Lung (tissue), 12 donors: ENCODE results near the gene TMEM63C. TPM values are rescaled to one million over a fixed set of nuclear protein-coding genes. Genes with fewer than 3 reads are reported as not detected.

Source experiments
- ATAC-seq: fragments of 200-7000 bp; cut with Tn5 transposase; one replicate; pipeline ENCODE4 v1.9.1; 2020; ENCODE audit warnings: moderate number of reproducible peaks; ENCODE audit not compliant: insufficient read depth, low FRiP score
- DNase-seq, 3 donors: peaks; one replicate each; pipeline ENCODE4 v3.0.0-alpha.2; 2013 to 2017
- H3K27ac ChIP-seq, 2 donors: one replicate each; pipeline ENCODE4 v1.5.1; 2013; ENCODE audit warnings: mild to moderate bottlenecking in 2 of 2, moderate library complexity in 2 of 2, control low read depth in 1 of 2, inconsistent platforms in 1 of 2, low read depth in 1 of 2, low read length in 1 of 2
- H3K27me3 ChIP-seq, 3 donors: one replicate each; pipeline ENCODE4 v1.5.1; 2013; ENCODE audit warnings: low read length in 2 of 3; ENCODE audit not compliant: control insufficient read depth in 3 of 3, insufficient read depth in 3 of 3
- H3K36me3 ChIP-seq, 4 donors: one replicate each; pipeline ENCODE4 v1.5.1; 2013; ENCODE audit warnings: low read length in 4 of 4, mild to moderate bottlenecking in 1 of 4, moderate library complexity in 1 of 4; ENCODE audit not compliant: control insufficient read depth in 4 of 4, insufficient read depth in 4 of 4
- H3K4me1 ChIP-seq, 5 donors: one replicate each; pipeline ENCODE4 v1.5.1; 2013; ENCODE audit warnings: low read length in 5 of 5, mild to moderate bottlenecking in 2 of 5, moderate library complexity in 1 of 5; ENCODE audit not compliant: control insufficient read depth in 5 of 5, insufficient read depth in 5 of 5
- H3K4me3 ChIP-seq: one replicate; pipeline ENCODE4 v1.5.1; 2013; ENCODE audit warnings: mild to moderate bottlenecking, control low read depth, moderate library complexity
- H3K9ac ChIP-seq, 2 donors: one replicate each; pipeline ENCODE4 v1.5.1; 2013; ENCODE audit warnings: low read length in 2 of 2, control low read depth in 1 of 2; ENCODE audit not compliant: insufficient read depth in 1 of 2
- H3K9me3 ChIP-seq, 4 donors: one replicate each; pipeline ENCODE4 v1.5.1; 2013; ENCODE audit warnings: low read length in 3 of 4, mild to moderate bottlenecking in 1 of 4, moderate library complexity in 1 of 4; ENCODE audit not compliant: control insufficient read depth in 4 of 4, insufficient read depth in 3 of 4
- WGBS, 2 donors: extraction: QIAGEN DNeasy Blood & Tissue Kit; methylation state at CpG; one replicate each; pipeline ENCODE4 v1.1.7; 2013; 5-methylcytosine and 5-hydroxymethylcytosine counted together
- polyA plus RNA-seq, 2 donors: library from polyadenylated mRNA; stranded (reverse); fragments of 200-250 nt; gene quantifications; one replicate each; pipeline ENCODE4 v1.2.1, GENCODE V29; 2013
- total RNA-seq, 2 donors: library from RNA; depleted of rRNA in 1 of 2; stranded (reverse); fragments of >200 nt in 1 of 2; gene quantifications; one replicate each; pipeline ENCODE4 v1.2.1, GENCODE V29; 2014 to 2021
- TF ChIP-seq, protein P1 (sequence below): IDR thresholded peaks from 2 replicates; pipeline ENCODE4 v1.5.1; 2012; ENCODE audit warnings: mild to moderate bottlenecking; ENCODE audit errors: control extremely low read depth, extremely low read depth
- donor health status: control.
- donor health status: control.
- donor health status: Bipolar disorder and iron deficiency.
- donor health status: healthy.
- donor health status: DM: yes; HTN: yes; CAD: no.

Gene TMEM63C
- total and polyA plus RNA-seq, 4 donors, result 0.20 to 1.2 (median 0.45) TPM

DNA sequence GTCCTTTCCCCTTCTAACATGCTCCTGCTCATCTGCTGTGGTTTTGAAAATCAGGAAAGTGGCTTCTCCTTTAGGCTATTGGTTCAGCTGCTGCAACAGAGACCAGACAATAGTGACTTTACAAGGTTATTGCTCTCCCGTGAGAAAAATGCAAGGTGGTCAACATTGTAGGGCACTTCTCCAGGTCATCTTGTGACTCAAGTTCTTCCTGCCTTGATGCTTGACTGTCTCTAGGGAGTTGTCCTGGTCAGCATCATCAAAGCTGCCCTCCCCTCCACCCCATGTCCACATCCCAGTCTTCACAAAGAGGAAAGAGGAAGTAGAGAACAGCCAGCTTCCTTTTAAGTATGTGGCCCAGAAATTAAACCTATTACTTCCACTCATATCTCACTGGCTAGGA, 3.9 kb upstream of the TMEM63C start:
- Histone ChIP-seq H3K36me3 (no peaks in the 10 kb centered on the region), H3K9ac (no peak overlapping the region), H3K4me1 (peaks cover 0 to 10% (median 0%) of the 10 kb centered on the region in 5 donors), H3K27me3 (peaks cover 0 to 12% (median 8%) of the 10 kb centered on the region in 3 donors), H3K27ac (no peak overlapping the region), H3K9me3 (peaks cover 0 to 1% (median 0%) of the 10 kb centered on the region in 4 donors), H3K4me3 (no peak overlapping the region)
- TF ChIP-seq, protein P1, sequence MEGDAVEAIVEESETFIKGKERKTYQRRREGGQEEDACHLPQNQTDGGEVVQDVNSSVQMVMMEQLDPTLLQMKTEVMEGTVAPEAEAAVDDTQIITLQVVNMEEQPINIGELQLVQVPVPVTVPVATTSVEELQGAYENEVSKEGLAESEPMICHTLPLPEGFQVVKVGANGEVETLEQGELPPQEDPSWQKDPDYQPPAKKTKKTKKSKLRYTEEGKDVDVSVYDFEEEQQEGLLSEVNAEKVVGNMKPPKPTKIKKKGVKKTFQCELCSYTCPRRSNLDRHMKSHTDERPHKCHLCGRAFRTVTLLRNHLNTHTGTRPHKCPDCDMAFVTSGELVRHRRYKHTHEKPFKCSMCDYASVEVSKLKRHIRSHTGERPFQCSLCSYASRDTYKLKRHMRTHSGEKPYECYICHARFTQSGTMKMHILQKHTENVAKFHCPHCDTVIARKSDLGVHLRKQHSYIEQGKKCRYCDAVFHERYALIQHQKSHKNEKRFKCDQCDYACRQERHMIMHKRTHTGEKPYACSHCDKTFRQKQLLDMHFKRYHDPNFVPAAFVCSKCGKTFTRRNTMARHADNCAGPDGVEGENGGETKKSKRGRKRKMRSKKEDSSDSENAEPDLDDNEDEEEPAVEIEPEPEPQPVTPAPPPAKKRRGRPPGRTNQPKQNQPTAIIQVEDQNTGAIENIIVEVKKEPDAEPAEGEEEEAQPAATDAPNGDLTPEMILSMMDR, result no peak
- DNase-seq (no peak), ATAC-seq (no peak)
- 24 to 44% methylated on average over 1 of the region's 1 CpG for WGBS, 2 donors

DNA sequence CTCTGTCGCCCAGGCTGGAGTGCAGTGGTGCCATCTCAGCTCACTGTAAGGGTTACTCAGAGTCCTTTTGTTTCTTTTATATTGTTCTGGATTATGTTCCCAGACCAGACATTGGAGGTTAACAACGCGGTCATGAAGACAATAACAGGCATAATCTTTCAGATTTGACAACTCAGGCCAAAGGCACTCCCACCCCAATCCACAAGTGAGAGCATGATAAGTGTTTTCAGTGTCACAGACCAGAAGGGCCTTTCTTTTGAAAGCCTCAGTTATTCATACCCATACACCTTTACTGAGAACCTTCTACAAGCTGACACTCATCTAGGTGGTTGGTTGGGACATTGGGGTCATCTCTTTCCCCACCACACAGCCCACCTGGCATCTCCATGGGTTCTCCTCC, 2.9 kb upstream of the TMEM63C start:
- no peak for ATAC-seq
- TF ChIP-seq, protein P1, result no peak
- peaks cover 0 to 14% (median 8%) of the 10 kb centered on the region in 3 donors for H3K27me3 ChIP-seq

DNA sequence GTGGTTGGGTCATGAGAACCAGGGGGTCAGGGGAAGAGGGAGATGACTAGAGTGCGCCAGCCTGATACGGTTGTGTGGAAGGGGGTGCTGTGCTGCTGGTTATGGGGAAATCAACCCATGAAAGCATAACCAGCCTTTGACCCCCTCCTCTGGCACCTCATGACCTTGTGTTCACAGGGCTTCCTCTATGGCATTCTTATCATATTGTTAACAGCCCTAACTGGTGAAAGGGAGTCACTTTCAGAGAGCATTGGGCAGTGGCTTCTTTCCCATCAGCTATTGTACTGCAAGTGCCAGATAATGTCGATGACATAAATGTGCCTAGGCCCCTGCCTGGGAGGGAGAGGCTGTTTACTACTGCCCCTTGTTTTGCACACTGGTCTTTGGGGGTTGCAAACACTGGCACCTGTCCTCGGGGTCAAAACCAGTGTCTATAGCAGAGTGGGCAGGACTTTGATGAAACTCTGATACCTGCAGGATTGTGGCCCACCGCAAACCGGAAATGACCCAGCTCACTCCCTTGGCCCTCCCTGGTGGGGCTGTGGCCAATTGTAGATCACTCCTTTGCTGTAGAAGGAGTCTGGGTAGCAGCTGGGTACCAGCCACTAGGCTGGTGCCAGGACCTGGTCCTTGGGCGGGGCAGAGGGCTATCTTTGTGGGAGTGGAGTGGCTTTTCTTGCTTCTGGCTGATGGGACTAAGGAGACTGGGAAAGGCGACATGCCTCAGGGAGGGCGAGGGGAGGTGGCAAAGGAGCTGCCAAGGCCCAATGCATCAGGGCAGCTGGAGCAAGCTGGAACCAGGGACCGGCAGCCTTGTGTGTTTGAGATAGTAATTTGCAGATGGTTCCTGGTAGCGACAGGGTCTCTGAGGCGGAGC, 634 bp upstream of the TMEM63C start:
- TF ChIP-seq, protein P1, result no peak
- H3K4me1 ChIP-seq, result peaks cover 0 to 10% (median 0%) of the 10 kb centered on the region in 5 donors
- H3K9ac ChIP-seq, result no peak overlapping the region
- H3K36me3 ChIP-seq, result no peaks in the 10 kb centered on the region
- peaks cover 0 to 22% (median 8%) of the 10 kb centered on the region in 3 donors for H3K27me3 ChIP-seq
- H3K27ac ChIP-seq, result no peak overlapping the region
- WGBS, 2 donors, result 37% methylated on average over 12 of the region's 12 CpGs
- DNase-seq (no peak), ATAC-seq (no peak)
- H3K4me3 ChIP-seq, result no peak overlapping the region
- peaks cover 0 to 1% (median 0%) of the 10 kb centered on the region in 4 donors for H3K9me3 ChIP-seq

More for the DNA sequence above, 2.9 kb upstream of the TMEM63C start:
- Histone ChIP-seq H3K9ac (no peak overlapping the region), H3K27ac (no peak overlapping the region), H3K4me3 (no peak overlapping the region), H3K9me3 (peaks cover 0 to 1% (median 0%) of the 10 kb centered on the region in 4 donors), H3K36me3 (no peaks in the 10 kb centered on the region), H3K4me1 (peaks cover 0 to 10% (median 0%) of the 10 kb centered on the region in 5 donors)
- DNase-seq, result no peak
- WGBS, 2 donors, result 54 to 64% methylated on average over 3 of the region's 3 CpGs
